ENCODE data around the gene KCNMB1.

DNA sequence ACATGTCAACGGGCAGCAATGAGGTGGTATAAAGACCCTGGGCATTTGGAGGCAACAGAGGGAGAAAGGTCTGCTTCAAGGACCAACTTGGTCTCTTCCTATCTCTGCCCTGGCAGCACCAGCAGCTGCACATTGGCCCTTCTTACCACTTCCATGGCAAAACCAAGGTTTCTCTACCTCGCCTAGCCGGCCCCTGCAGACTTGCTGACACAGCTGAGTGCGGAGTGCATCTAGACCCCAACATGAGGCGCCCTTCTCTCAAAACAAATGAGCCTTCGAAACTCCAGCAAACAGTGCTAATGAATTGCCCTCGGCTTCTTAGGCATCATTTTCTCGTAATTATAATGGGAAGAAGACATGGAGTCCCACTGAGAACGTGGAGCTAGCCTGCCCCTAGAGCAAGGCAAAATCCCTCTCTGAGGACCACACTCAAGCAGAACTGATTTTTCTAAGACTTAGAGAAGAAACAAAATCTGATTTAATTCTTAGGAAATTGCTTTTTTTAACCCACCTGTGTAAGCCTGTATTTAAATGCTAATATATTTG is 42.1 kb downstream of the KCNMB1 start:
- TF ChIP-seq, protein P1, sequence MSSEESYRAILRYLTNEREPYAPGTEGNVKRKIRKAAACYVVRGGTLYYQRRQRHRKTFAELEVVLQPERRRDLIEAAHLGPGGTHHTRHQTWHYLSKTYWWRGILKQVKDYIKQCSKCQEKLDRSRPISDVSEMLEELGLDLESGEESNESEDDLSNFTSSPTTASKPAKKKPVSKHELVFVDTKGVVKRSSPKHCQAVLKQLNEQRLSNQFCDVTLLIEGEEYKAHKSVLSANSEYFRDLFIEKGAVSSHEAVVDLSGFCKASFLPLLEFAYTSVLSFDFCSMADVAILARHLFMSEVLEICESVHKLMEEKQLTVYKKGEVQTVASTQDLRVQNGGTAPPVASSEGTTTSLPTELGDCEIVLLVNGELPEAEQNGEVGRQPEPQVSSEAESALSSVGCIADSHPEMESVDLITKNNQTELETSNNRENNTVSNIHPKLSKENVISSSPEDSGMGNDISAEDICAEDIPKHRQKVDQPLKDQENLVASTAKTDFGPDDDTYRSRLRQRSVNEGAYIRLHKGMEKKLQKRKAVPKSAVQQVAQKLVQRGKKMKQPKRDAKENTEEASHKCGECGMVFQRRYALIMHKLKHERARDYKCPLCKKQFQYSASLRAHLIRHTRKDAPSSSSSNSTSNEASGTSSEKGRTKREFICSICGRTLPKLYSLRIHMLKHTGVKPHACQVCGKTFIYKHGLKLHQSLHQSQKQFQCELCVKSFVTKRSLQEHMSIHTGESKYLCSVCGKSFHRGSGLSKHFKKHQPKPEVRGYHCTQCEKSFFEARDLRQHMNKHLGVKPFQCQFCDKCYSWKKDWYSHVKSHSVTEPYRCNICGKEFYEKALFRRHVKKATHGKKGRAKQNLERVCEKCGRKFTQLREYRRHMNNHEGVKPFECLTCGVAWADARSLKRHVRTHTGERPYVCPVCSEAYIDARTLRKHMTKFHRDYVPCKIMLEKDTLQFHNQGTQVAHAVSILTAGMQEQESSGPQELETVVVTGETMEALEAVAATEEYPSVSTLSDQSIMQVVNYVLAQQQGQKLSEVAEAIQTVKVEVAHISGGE (CRISPR knock-in tag; IDR thresholded peaks at IDR 0.05) = no peak
- no peak for TF ChIP-seq EP300 (IDR thresholded peaks at IDR 0.05; ENCODE audit: borderline replicate concordance in 1 of 2, control insufficient read depth in 1 of 2, low read depth in 2 of 2, low read length in 2 of 2)
- TF ChIP-seq HDAC6 (IDR thresholded peaks at IDR 0.05; ENCODE audit: unreplicated experiment) = no peak
- TF ChIP-seq, protein P2, sequence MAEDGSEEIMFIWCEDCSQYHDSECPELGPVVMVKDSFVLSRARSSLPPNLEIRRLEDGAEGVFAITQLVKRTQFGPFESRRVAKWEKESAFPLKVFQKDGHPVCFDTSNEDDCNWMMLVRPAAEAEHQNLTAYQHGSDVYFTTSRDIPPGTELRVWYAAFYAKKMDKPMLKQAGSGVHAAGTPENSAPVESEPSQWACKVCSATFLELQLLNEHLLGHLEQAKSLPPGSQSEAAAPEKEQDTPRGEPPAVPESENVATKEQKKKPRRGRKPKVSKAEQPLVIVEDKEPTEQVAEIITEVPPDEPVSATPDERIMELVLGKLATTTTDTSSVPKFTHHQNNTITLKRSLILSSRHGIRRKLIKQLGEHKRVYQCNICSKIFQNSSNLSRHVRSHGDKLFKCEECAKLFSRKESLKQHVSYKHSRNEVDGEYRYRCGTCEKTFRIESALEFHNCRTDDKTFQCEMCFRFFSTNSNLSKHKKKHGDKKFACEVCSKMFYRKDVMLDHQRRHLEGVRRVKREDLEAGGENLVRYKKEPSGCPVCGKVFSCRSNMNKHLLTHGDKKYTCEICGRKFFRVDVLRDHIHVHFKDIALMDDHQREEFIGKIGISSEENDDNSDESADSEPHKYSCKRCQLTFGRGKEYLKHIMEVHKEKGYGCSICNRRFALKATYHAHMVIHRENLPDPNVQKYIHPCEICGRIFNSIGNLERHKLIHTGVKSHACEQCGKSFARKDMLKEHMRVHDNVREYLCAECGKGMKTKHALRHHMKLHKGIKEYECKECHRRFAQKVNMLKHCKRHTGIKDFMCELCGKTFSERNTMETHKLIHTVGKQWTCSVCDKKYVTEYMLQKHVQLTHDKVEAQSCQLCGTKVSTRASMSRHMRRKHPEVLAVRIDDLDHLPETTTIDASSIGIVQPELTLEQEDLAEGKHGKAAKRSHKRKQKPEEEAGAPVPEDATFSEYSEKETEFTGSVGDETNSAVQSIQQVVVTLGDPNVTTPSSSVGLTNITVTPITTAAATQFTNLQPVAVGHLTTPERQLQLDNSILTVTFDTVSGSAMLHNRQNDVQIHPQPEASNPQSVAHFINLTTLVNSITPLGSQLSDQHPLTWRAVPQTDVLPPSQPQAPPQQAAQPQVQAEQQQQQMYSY (CRISPR knock-in tag; IDR thresholded peaks at IDR 0.05) = no peak
- TF ChIP-seq, protein P3, sequence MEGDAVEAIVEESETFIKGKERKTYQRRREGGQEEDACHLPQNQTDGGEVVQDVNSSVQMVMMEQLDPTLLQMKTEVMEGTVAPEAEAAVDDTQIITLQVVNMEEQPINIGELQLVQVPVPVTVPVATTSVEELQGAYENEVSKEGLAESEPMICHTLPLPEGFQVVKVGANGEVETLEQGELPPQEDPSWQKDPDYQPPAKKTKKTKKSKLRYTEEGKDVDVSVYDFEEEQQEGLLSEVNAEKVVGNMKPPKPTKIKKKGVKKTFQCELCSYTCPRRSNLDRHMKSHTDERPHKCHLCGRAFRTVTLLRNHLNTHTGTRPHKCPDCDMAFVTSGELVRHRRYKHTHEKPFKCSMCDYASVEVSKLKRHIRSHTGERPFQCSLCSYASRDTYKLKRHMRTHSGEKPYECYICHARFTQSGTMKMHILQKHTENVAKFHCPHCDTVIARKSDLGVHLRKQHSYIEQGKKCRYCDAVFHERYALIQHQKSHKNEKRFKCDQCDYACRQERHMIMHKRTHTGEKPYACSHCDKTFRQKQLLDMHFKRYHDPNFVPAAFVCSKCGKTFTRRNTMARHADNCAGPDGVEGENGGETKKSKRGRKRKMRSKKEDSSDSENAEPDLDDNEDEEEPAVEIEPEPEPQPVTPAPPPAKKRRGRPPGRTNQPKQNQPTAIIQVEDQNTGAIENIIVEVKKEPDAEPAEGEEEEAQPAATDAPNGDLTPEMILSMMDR (IDR thresholded peaks at IDR 0.05 in 2 of 3, conservative IDR thresholded peaks at IDR 0.05 in 1 of 3; ENCODE audit: control insufficient read depth in 2 of 3, extremely low read depth in 1 of 3, insufficient read depth in 1 of 3, low read depth in 3 of 3, low read length in 3 of 3) = no peak
- TF ChIP-seq RFX5 (IDR thresholded peaks at IDR 0.05; ENCODE audit: low read depth, low read length) = no peak
- no peak for TF ChIP-seq CREB1 (IDR thresholded peaks at IDR 0.05; ENCODE audit: low read depth)
- no peak for TF ChIP-seq MTA3 (IDR thresholded peaks at IDR 0.05; ENCODE audit: borderline replicate concordance, low read length)
